Lower lobe of right lung (tissue), 2 donors: Measurements from ENCODE around the gene TTLL11. TPM values are rescaled to one million over a fixed set of nuclear protein-coding genes. Genes with fewer than 3 reads are reported as not detected.

Source experiments
- ATAC-seq, 2 donors: fragments of 200-7000 bp; cut with Tn5 transposase; one replicate each; pipeline ENCODE4 v1.9.1; 2020 to 2022; ENCODE audit warnings: mild to moderate bottlenecking in 2 of 2, moderate library complexity in 2 of 2
- DNase-seq: peaks from one replicate; pipeline ENCODE4 v3.0.0-alpha.2; 2020
- H3K27ac ChIP-seq: fragments of 200-600 bp; one replicate; pipeline ENCODE4 v1.8.0; 2022
- H3K27me3 ChIP-seq: fragments of 200-600 bp; one replicate; pipeline ENCODE4 v1.8.0; 2022; ENCODE audit warnings: low read depth
- H3K36me3 ChIP-seq: fragments of 200-600 bp; one replicate; pipeline ENCODE4 v1.8.0; 2022; ENCODE audit warnings: mild to moderate bottlenecking
- H3K4me1 ChIP-seq: fragments of 200-600 bp; one replicate; pipeline ENCODE4 v1.8.0; 2022
- H3K4me3 ChIP-seq: fragments of 200-600 bp; one replicate; pipeline ENCODE4 v1.8.0; 2022; ENCODE audit warnings: mild to moderate bottlenecking
- H3K9me3 ChIP-seq: fragments of 200-600 bp; one replicate; pipeline ENCODE4 v1.8.0; 2022
- intact Hi-C: fragments of 100-400 bp; cut with DNase I; formaldehyde crosslinking; loops from one replicate; pipeline ENCODE4 v1.11.0; 2022
- total RNA-seq: library from RNA; stranded (reverse); fragmentation: NEBNext Ultra II Directional; extraction: Animal tissue kit (Norgen Biotek cat#: 25700); gene quantifications from one replicate; pipeline ENCODE4 v1.2.1, GENCODE V29; 2021
- TF ChIP-seq, protein P1 (sequence below): fragments of 200-600 bp; IDR thresholded peaks from one replicate; pipeline ENCODE4 v1.8.0; 2022; ENCODE audit warnings: antibody characterized with exemption, mild to moderate bottlenecking
- donor health status: DM: no; HTN: yes; CAD: no; lungs with severe emphysema.

The TTLL11 gene
- total RNA-seq, 1 donor from 2014 or later, result 11.7 TPM

DNA sequence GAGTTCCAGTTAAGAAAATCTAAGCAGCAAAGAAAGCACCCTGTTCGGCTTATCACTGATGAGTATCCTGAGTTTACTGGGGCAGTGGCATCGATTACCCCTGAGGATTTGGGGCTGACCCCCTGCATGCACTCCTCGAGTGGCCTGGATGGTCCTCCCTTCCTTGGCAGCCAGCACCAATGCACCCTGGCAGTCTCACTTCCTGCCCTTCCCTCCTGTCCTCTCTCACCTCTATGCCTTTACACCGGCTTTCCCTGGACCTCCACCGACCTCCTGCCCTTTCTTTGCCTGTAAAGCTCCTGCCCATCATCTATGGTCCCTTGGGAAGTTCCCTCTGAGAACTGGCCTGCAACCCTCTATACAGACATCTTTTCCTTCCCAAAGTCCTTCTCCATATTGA is 97.1 kb downstream of the TTLL11 start:
- Histone ChIP-seq H3K4me1 (peaks cover 8% of the 10 kb centered on the region), H3K4me3 (no peak overlapping the region), H3K9me3 (no peaks in the 10 kb centered on the region), H3K27me3 (no peaks in the 10 kb centered on the region), H3K36me3 (no peaks in the 10 kb centered on the region), H3K27ac (no peak overlapping the region)
- intact Hi-C loops, result loop anchor here (10.0 kb wide), 1 partner anchor 311 kb away; no protein-coding TSS in a partner anchor
- ATAC-seq, result no peak
- no peak for DNase-seq
- TF ChIP-seq, protein P1, sequence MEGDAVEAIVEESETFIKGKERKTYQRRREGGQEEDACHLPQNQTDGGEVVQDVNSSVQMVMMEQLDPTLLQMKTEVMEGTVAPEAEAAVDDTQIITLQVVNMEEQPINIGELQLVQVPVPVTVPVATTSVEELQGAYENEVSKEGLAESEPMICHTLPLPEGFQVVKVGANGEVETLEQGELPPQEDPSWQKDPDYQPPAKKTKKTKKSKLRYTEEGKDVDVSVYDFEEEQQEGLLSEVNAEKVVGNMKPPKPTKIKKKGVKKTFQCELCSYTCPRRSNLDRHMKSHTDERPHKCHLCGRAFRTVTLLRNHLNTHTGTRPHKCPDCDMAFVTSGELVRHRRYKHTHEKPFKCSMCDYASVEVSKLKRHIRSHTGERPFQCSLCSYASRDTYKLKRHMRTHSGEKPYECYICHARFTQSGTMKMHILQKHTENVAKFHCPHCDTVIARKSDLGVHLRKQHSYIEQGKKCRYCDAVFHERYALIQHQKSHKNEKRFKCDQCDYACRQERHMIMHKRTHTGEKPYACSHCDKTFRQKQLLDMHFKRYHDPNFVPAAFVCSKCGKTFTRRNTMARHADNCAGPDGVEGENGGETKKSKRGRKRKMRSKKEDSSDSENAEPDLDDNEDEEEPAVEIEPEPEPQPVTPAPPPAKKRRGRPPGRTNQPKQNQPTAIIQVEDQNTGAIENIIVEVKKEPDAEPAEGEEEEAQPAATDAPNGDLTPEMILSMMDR, result no peak

DNA sequence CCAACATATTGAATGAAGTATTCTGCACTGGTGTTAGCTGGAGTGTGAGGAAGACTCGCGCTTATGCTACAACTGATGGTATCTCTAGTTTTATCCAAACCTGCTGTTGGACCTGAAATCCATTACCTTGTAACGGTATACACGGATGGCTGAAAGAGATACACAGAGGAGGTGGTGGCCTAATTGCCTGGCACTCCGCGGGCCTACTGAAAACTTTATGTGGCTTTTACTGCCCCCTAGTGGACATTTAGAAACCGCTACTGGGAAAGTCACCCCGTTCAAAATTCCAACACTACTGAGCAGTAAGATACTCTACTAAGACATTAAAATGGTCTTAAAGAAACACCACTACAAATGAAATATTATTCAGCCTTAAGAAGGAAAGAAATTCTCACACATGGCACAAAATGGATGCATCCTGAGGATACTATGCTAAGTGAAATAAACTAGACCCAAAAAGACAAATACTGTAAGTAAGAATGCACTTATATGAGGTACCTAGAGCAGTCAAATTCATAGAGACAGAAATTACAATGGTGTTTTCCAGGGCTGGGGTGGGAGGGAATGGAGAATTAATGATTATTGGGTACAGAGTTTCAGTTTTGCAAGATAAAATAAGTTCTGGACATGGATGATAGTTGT is 100.4 kb downstream of the TTLL11 start:
- H3K4me1 ChIP-seq, result peaks cover 3% of the 10 kb centered on the region
- H3K36me3 ChIP-seq, result peaks cover 7% of the 10 kb centered on the region
- DNase-seq, result peak; percentile 62
- TF ChIP-seq, protein P1, result peak; percentile 84
- H3K9me3 ChIP-seq, result no peaks in the 10 kb centered on the region
- intact Hi-C loops, result loop anchor here (10.0 kb wide), 1 partner anchor 308 kb away; no protein-coding TSS in a partner anchor
- no peak overlapping the region for H3K27ac ChIP-seq
- peak; percentile 76 to 86 for ATAC-seq
- no peaks in the 10 kb centered on the region for H3K27me3 ChIP-seq
- H3K4me3 ChIP-seq, result no peak overlapping the region

DNA sequence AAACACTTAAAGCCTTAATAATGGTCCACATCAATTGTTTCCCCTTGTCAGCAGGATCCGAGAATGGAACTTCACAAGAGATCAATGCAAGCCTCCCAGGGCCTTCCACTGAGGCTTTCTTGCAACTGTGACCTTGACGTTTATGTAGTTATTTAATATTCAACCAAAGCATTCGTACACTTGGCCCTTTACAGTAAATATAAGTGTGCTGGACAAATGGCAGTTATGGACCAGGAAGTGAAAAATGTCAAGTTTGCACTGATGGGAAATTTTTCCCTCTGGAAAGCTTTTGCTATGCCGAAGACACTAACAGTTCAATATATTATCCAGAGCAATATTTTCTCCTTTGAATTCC is 101.8 kb downstream of the TTLL11 start:
- peaks cover 7% of the 10 kb centered on the region for H3K36me3 ChIP-seq
- DNase-seq (no peak), ATAC-seq (no peak)
- no peaks in the 10 kb centered on the region for H3K9me3 ChIP-seq
- H3K27me3 ChIP-seq, result no peaks in the 10 kb centered on the region
- TF ChIP-seq, protein P1, result no peak
- intact Hi-C loops, result loop anchor here (10.0 kb wide), 1 partner anchor 306 kb away; no protein-coding TSS in a partner anchor
- no peak overlapping the region for H3K27ac ChIP-seq
- no peaks in the 10 kb centered on the region for H3K4me1 ChIP-seq
- no peak overlapping the region for H3K4me3 ChIP-seq

DNA sequence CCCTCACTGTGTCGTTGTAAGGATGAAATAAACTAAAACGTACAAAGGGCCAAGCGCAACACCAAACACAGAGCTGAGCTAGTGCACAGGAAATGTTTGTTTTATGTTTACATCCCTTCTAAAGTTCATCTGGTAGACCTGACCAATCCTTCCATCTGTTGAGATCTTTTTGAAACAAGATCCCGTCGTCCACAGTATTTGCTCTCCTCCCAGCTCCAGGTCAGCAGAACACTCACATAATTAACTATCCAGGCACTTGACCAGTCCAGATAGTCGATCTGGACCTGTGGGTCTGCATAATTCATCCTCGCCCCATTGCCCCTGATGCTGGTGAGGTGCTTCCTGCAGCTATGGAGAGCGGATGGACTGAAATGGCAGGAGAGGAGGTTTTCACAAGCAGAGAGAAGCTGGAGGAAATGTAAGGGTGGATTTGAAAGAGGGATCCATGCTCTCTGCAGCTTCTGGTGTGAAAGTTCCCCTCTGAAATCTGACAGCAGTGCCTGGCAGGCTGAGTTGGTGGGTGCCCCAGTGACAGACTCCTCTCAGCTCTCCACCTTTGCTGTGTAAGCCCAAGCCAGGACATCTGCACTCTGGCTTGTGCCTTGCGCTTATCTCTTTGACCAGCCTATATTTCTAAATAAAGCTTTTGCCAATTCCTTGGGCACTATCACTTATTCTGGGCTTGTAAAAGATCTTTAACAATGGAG is 102.4 kb downstream of the TTLL11 start:
- no peak for DNase-seq
- Histone ChIP-seq H3K36me3 (peaks cover 7% of the 10 kb centered on the region), H3K9me3 (no peaks in the 10 kb centered on the region), H3K27me3 (no peaks in the 10 kb centered on the region), H3K4me1 (no peaks in the 10 kb centered on the region), H3K4me3 (no peak overlapping the region), H3K27ac (no peak overlapping the region)
- intact Hi-C loops, result loop anchor here (10.0 kb wide), 1 partner anchor 306 kb away; no protein-coding TSS in a partner anchor
- ATAC-seq, result no peak
- TF ChIP-seq, protein P1, result no peak

DNA sequence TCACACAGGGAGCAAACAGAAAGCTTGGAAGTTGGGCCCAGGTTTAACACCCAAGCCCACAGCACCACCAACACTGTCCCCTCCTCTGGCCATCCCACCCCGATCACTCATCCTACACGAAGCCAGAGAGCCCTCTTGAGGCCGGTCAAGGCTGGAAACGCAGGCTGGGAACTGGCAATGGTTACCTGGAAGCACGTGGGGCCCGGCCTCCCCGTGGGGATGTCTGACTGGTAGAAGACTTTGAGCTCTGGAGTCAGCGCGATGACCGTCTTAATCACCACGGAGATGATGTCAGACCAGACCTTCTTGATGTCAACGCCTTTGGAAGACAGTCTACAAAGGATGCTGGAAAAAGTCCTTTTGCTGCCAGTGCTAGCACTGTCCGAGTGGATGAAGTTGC is 104.1 kb downstream of the TTLL11 start:
- H3K27me3 ChIP-seq, result no peaks in the 10 kb centered on the region
- DNase-seq, result no peak
- no peaks in the 10 kb centered on the region for H3K9me3 ChIP-seq
- ATAC-seq, result peak in 1 of 2 donors; percentile 36
- no peak overlapping the region for H3K27ac ChIP-seq
- TF ChIP-seq, protein P1, result no peak
- peaks cover 5% of the 10 kb centered on the region for H3K4me1 ChIP-seq
- peaks cover 7% of the 10 kb centered on the region for H3K36me3 ChIP-seq
- H3K4me3 ChIP-seq, result no peak overlapping the region
- intact Hi-C loops, result no loop called here
